Gastrocnemius medialis (tissue), 4 donors: ENCODE results near the gene STARD3. TPM values are rescaled to one million over a fixed set of nuclear protein-coding genes. Genes with fewer than 3 reads are reported as not detected.

Source experiments
- ATAC-seq, 2 donors: fragments of 150-250 bp; one replicate each; pipeline ENCODE4 v1.9.1; 2016
- DNase-seq, 2 donors: peaks; one replicate each; pipeline ENCODE4 v3.0.0-alpha.2; 2019
- H3K27ac ChIP-seq, 4 donors: fragments of 200-600 bp; sonication (generic); 1 replicate in 1 of 4; 2 replicates in 3 of 4; pipeline ENCODE4 v1.5.1; 2016 to 2018; ENCODE audit warnings: mild to moderate bottlenecking in 2 of 4, moderate library complexity in 1 of 4
- H3K27me3 ChIP-seq, 3 donors: fragments of 200-600 bp; sonication (generic) in 2 of 3; 1 replicate in 1 of 3; 2 replicates in 2 of 3; pipeline versions ENCODE4 v1.5.1 to v1.6.0; 2016 to 2019; ENCODE audit warnings: mild to moderate bottlenecking in 1 of 3, moderate library complexity in 1 of 3
- H3K36me3 ChIP-seq, 2 donors: fragments of 200-600 bp; sonication (generic) in 1 of 2; one replicate each; pipeline ENCODE4 v1.5.1; 2017 to 2018
- H3K4me1 ChIP-seq, 2 donors: fragments of 200-600 bp; sonication (generic) in 1 of 2; one replicate each; pipeline ENCODE4 v1.5.1; 2016 to 2017; ENCODE audit warnings: mild to moderate bottlenecking in 2 of 2
- H3K4me3 ChIP-seq, 4 donors: fragments of 200-600 bp; sonication (generic) in 3 of 4; 1 replicate in 1 of 4; 2 replicates in 3 of 4; pipeline ENCODE4 v1.5.1; 2016 to 2019; ENCODE audit warnings: mild to moderate bottlenecking in 2 of 4
- H3K9me3 ChIP-seq, 3 donors: fragments of 200-600 bp; sonication (generic) in 2 of 3; 1 replicate in 1 of 3; 2 replicates in 2 of 3; pipeline ENCODE4 v1.5.1; 2016 to 2019
- CTCF ChIP-seq, 5 experiments: fragments of 450-650 bp in 3 of 5; fragments of 200-600 bp in 2 of 5; sonication (generic) in 2 of 5; IDR thresholded peaks in 4 of 5; conservative IDR thresholded peaks in 1 of 5; 1 replicate in 4 of 5; 2 replicates in 1 of 5; pipeline ENCODE4 v1.5.1; 2016 to 2019; ENCODE audit warnings: antibody characterized with exemption in 5 of 5, mild to moderate bottlenecking in 3 of 5, moderate library complexity in 3 of 5
- POLR2A ChIP-seq, 2 donors: fragments of 450-650 bp; IDR thresholded peaks; one replicate each; pipeline ENCODE4 v1.6.1; 2017; ENCODE audit warnings: antibody characterized with exemption in 2 of 2, mild to moderate bottlenecking in 2 of 2, moderate library complexity in 2 of 2
- in situ Hi-C, 4 donors: fragments of 200-750 bp; cut with MboI; loops; one replicate each; pipeline versions ENCODE4 v1.15.0 to v1.8.0; 2017; ENCODE audit warnings: low sequenced_read_pairs in 4 of 4
- intact Hi-C: fragments of 100-400 bp; cut with DNase I; formaldehyde crosslinking; loops from one replicate; pipeline ENCODE4 v1.15.1; 2023; ENCODE audit warnings: low total_unique reads
- total RNA-seq, 4 donors: library from RNA; depleted of rRNA; stranded (reverse); fragments of >200 nt; gene quantifications; one replicate each; pipeline versions ENCODE4 v1.1.0 to v1.2.3, GENCODE V29; 2016

Gene STARD3
- total RNA-seq, 4 donors from 2014 or later: 31.0 to 41.7 (median 41.0) TPM

DNA sequence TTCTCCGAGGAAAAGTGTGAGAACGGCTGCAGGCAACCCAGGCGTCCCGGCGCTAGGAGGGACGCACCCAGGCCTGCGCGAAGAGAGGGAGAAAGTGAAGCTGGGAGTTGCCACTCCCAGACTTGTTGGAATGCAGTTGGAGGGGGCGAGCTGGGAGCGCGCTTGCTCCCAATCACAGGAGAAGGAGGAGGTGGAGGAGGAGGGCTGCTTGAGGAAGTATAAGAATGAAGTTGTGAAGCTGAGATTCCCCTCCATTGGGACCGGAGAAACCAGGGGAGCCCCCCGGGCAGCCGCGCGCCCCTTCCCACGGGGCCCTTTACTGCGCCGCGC, 62.8 kb downstream of the STARD3 start, which contains the start of gene ERBB2:
ERBB2 (plus strand) TSS at position 247 of the 330 bp plus-strand sequence. CDS start 175 bp downstream, outside the sequence.
- no peaks in the 10 kb centered on the region for H3K27me3 ChIP-seq
- peak; percentile 82 to 87 for ATAC-seq

DNA sequence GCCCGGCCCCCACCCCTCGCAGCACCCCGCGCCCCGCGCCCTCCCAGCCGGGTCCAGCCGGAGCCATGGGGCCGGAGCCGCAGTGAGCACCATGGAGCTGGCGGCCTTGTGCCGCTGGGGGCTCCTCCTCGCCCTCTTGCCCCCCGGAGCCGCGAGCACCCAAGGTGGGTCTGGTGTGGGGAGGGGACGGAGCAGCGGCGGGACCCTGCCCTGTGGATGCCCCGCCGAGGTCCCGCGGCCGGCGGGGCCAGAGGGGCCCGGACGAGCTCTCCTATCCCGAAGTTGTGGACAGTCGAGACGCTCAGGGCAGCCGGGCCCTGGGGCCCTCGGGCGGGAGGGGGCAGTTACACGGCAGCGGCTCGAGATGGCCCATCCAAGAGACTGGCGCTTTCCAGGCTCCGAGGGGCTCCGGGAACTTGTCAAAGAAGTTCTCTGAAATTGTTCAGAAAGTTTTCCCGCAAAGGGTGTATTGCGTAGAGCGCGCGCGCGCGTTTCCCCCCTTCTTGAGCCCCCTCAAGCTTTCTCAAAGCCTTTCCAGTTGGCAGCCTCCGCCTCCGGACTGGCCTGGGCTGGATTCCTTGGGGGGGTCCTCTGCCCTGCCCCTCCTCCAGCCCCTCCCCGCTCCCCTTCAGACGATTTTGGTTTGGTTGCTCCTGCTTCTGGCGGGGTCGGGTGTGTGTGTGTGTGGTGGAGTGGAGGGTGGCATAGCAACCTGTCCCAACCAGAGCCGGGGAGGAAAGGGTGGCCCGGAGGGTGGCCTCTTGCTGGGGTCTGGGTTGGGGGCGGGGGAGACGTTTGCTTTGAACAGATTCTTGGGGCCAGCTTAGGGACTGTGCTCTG, 63.4 kb downstream of the STARD3 start:
- intact Hi-C loops: no loop called here
- Histone ChIP-seq H3K4me1 (peaks cover 19 to 42% of the 10 kb centered on the region in 2 donors), H3K27ac (peak overlapping the region; percentile 59 to 78 (median 74)), H3K4me3 (peak overlapping the region; percentile 65 to 83 (median 76)), H3K9me3 (no peaks in the 10 kb centered on the region), H3K27me3 (no peaks in the 10 kb centered on the region), H3K36me3 (no peaks in the 10 kb centered on the region)
- peak; percentile 69 for ATAC-seq
- DNase-seq: no peak
- in situ Hi-C loops: no loop called here
- TF ChIP-seq POLR2A (IDR thresholded peaks at IDR 0.05) (no peak), CTCF (IDR thresholded peaks at IDR 0.05 in 4 of 5, conservative IDR thresholded peaks at IDR 0.05 in 1 of 5) (no peak)

More for the DNA sequence above, 62.8 kb downstream of the STARD3 start, which contains the start of gene ERBB2:
- peaks cover 13 to 36% of the 10 kb centered on the region in 2 donors for H3K4me1 ChIP-seq
- H3K9me3 ChIP-seq: no peaks in the 10 kb centered on the region
- H3K4me3 ChIP-seq: peak within 1 kb of the TSS; percentile 65 to 83 (median 76)
- in situ Hi-C loops: no loop called here
- TF ChIP-seq CTCF (IDR thresholded peaks at IDR 0.05 in 4 of 5, conservative IDR thresholded peaks at IDR 0.05 in 1 of 5) (no peak), POLR2A (IDR thresholded peaks at IDR 0.05) (peak in 1 of 2 donors; percentile 13)
- intact Hi-C loops: no loop called here
- H3K27ac ChIP-seq: peak within 1 kb of the TSS; percentile 59 to 78 (median 74)
- peak; percentile 42 to 67 for DNase-seq
- H3K36me3 ChIP-seq: no peaks in the 10 kb centered on the region

DNA sequence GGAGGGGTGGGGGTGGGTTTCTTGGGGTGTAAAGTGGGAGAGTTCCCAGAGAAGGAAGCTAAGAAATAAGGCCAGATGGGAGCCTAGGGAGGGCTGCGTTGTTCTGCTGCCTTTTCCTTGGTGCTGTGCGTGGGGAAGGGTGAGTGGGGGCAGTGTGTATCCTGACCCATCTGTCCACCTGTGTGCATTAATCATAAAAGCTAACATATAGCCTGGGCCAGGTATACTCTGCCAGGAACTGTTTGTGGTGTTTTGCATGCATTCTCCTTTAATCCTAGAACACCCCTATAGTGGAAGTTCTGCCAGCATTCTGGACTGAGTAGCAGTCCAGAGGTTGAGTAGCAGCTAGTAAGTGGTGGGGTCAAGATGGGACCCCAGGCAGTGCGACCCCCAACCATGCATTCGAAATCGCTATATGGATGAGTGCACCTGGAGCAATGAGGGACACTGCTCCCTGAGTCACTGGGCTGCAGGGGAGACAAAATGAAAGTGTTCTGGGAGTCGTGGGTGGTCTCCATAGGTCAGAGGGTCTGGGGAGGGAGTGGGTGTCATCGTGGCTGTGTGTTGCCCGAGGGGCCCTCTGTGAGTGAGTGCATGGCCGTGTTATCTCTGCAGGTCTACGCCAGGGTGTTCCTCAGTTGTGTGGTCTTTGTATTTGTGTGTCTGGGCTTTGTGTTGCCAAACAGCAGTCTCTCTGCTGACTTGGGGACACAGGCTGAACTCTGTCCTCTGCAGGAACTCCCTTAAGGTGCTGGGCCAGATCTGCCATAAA, 64.3 kb downstream of the STARD3 start:
- Histone ChIP-seq H3K4me3 (peak overlapping the region; percentile 65 to 83 (median 76)), H3K9me3 (no peaks in the 10 kb centered on the region), H3K27ac (peak overlapping the region; percentile 59 to 78 (median 74)), H3K4me1 (peaks cover 27 to 49% of the 10 kb centered on the region in 2 donors), H3K36me3 (no peaks in the 10 kb centered on the region), H3K27me3 (no peaks in the 10 kb centered on the region)
- no peak for TF ChIP-seq CTCF (IDR thresholded peaks at IDR 0.05 in 4 of 5, conservative IDR thresholded peaks at IDR 0.05 in 1 of 5)
- TF ChIP-seq POLR2A (IDR thresholded peaks at IDR 0.05): no peak
- no peak for ATAC-seq
- intact Hi-C loops (no loop called here), in situ Hi-C loops (no loop called here)
- no peak for DNase-seq

- H3K4me3 ChIP-seq: no peak overlapping the region
- no peaks in the 10 kb centered on the region for H3K9me3 ChIP-seq
- DNase-seq: no peak
- no peaks in the 10 kb centered on the region for H3K27me3 ChIP-seq
- H3K4me1 ChIP-seq: peaks cover 29 to 55% of the 10 kb centered on the region in 2 donors
- intact Hi-C loops (no loop called here), in situ Hi-C loops (no loop called here)
- no peak for ATAC-seq
- H3K36me3 ChIP-seq: no peaks in the 10 kb centered on the region
- TF ChIP-seq POLR2A (IDR thresholded peaks at IDR 0.05) (no peak), CTCF (IDR thresholded peaks at IDR 0.05 in 4 of 5, conservative IDR thresholded peaks at IDR 0.05 in 1 of 5) (no peak)
- no peak overlapping the region for H3K27ac ChIP-seq
Observed at GRCh38 chr17:39701784-39702422, 65.0 kb downstream of the STARD3 start.
